A549 (cell line): Measurements from ENCODE around the gene PLAC8.

Experiments used
- CHD4 ChIP-seq: fragments of 200-600 bp; sonication (generic); IDR thresholded peaks from 2 replicates; pipeline ENCODE4 v1.6.1; 2016; ENCODE audit warnings: antibody characterized with exemption, mild to moderate bottlenecking, borderline replicate concordance
- CTCF ChIP-seq: fragments of >200 bp; sonication (Bioruptor Twin); formaldehyde crosslinking; IDR thresholded peaks from 3 replicates; pipeline ENCODE4 v1.5.1; 2016
- ELK1 ChIP-seq: fragments of 150-350 bp; IDR thresholded peaks from 2 replicates; pipeline ENCODE4 v1.6.1; 2014; ENCODE audit warnings: low read depth, mild to moderate bottlenecking, low read length
- HDAC2 ChIP-seq: fragments of 200-600 bp; sonication (generic); IDR thresholded peaks from 2 replicates; pipeline ENCODE4 v1.6.1; 2016
- RAD21 ChIP-seq, 2 experiments: fragments of >200 bp in 1 of 2; sonication (Bioruptor Twin) in 1 of 2; formaldehyde crosslinking in 1 of 2; IDR thresholded peaks in 1 of 2; conservative IDR thresholded peaks in 1 of 2; 2 replicates in 1 of 2; 3 replicates in 1 of 2; pipeline ENCODE4 v1.6.1; 2012 to 2018; ENCODE audit warnings: inconsistent platforms in 1 of 2
- REST ChIP-seq: fragments of 200-600 bp; sonication (generic); IDR thresholded peaks from 2 replicates; pipeline ENCODE4 v1.6.1; 2016; ENCODE audit warnings: antibody characterized with exemption, mild to moderate bottlenecking, moderate library complexity

GRCh38 chr4:83093060-83093640, 21.4 kb downstream of the PLAC8 start:
- no peak for TF ChIP-seq HDAC2
- TF ChIP-seq CTCF = no peak
- no peak for TF ChIP-seq RAD21 (conservative IDR thresholded peaks at IDR 0.05 in 1 of 2, IDR thresholded peaks at IDR 0.05 in 1 of 2)
- TF ChIP-seq CHD4 = no peak
- no peak for TF ChIP-seq REST
- no peak for TF ChIP-seq ELK1
